ENCODE measurements around the gene DYSF.
"Not testable (repeated sequence)": the region's sequence is repeated elsewhere in the genome, so short reads cannot be mapped to it uniquely, and the experiment has no call there.

Gene DYSF

GRCh38 chr2:71618327-71619113, 165.2 kb downstream of the DYSF start:
- peak; percentile 9 for DNase-seq

GRCh38 chr2:71619230-71619741, 165.9 kb downstream of the DYSF start:
- no peak for DNase-seq

- DNase-seq: no peak
Measured at GRCh38 chr2:71620116-71620515, 166.8 kb downstream of the DYSF start.

- no peak for DNase-seq
Measured at GRCh38 chr2:71620851-71621251, 167.5 kb downstream of the DYSF start.

- peak; percentile 25 for DNase-seq
Measured at GRCh38 chr2:71629273-71629672, 175.9 kb downstream of the DYSF start.

GRCh38 chr2:71629771-71630453, 176.6 kb downstream of the DYSF start:
- no peak for DNase-seq

GRCh38 chr2:71630454-71631328, 177.3 kb downstream of the DYSF start:
- DNase-seq: no peak

GRCh38 chr2:71631411-71631931, 178.1 kb downstream of the DYSF start:
- peak; percentile 75 for DNase-seq

- no peak for DNase-seq
Measured at GRCh38 chr2:71633086-71633485, 179.7 kb downstream of the DYSF start.

- no peak for DNase-seq
Measured at GRCh38 chr2:71634567-71634966, 181.2 kb downstream of the DYSF start.

- no peak for DNase-seq
Measured at GRCh38 chr2:71635798-71636197, 182.4 kb downstream of the DYSF start.

GRCh38 chr2:71637168-71637567, 183.8 kb downstream of the DYSF start:
- no peak for DNase-seq

GRCh38 chr2:71637736-71638135, 184.4 kb downstream of the DYSF start:
- no peak for DNase-seq

- no peak for DNase-seq
Measured at GRCh38 chr2:71639735-71640134, 186.4 kb downstream of the DYSF start.

- no peak for DNase-seq
Measured at GRCh38 chr2:71640489-71640888, 187.1 kb downstream of the DYSF start.

- DNase-seq: no peak
Measured at GRCh38 chr2:71643674-71644357, 190.5 kb downstream of the DYSF start.

GRCh38 chr2:71646028-71646427, 192.7 kb downstream of the DYSF start:
- DNase-seq: peak; percentile 62

GRCh38 chr2:71647356-71647755, 194.0 kb downstream of the DYSF start:
- peak; percentile 15 for DNase-seq

GRCh38 chr2:71655498-71655897, 202.1 kb downstream of the DYSF start:
- no peak for DNase-seq

GRCh38 chr2:71658256-71658655, 204.9 kb downstream of the DYSF start:
- not testable (repeated sequence) for DNase-seq

GRCh38 chr2:71658771-71659170, 205.4 kb downstream of the DYSF start:
- DNase-seq: no peak

All from fibroblast of skin of back (primary cell).